Measurements from ENCODE around the gene GAREM1. TPM values are rescaled to one million over a fixed set of nuclear protein-coding genes. Genes with fewer than 3 reads are reported as not detected.

Gene GAREM1
- total and polyA plus RNA-seq, 2 of the 8 experiments (the other 6 are each of a cell fraction or from before 2014, with no cell fraction given), result 3.6 to 9.2 TPM

DNA sequence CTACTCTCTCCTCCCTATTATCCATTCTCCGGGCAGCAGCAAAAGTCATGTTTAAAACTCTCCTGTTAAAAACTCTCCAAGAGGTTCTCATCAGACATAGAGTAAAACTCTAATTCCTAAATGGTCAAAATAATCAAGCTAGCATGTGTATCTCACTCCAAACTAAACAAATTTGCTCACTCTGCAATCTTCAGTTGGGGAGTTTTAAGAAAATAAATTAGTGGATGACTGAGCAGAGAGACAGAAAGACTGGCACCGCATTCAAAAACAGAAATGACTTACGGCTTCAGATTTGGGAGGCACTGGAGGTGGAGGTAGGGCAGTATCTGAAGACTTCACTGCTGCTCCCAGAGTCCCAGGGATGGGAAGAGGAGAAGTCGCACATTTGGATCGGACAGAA, 183.9 kb downstream of the GAREM1 start (continued):
- TF ChIP-seq, protein P1, sequence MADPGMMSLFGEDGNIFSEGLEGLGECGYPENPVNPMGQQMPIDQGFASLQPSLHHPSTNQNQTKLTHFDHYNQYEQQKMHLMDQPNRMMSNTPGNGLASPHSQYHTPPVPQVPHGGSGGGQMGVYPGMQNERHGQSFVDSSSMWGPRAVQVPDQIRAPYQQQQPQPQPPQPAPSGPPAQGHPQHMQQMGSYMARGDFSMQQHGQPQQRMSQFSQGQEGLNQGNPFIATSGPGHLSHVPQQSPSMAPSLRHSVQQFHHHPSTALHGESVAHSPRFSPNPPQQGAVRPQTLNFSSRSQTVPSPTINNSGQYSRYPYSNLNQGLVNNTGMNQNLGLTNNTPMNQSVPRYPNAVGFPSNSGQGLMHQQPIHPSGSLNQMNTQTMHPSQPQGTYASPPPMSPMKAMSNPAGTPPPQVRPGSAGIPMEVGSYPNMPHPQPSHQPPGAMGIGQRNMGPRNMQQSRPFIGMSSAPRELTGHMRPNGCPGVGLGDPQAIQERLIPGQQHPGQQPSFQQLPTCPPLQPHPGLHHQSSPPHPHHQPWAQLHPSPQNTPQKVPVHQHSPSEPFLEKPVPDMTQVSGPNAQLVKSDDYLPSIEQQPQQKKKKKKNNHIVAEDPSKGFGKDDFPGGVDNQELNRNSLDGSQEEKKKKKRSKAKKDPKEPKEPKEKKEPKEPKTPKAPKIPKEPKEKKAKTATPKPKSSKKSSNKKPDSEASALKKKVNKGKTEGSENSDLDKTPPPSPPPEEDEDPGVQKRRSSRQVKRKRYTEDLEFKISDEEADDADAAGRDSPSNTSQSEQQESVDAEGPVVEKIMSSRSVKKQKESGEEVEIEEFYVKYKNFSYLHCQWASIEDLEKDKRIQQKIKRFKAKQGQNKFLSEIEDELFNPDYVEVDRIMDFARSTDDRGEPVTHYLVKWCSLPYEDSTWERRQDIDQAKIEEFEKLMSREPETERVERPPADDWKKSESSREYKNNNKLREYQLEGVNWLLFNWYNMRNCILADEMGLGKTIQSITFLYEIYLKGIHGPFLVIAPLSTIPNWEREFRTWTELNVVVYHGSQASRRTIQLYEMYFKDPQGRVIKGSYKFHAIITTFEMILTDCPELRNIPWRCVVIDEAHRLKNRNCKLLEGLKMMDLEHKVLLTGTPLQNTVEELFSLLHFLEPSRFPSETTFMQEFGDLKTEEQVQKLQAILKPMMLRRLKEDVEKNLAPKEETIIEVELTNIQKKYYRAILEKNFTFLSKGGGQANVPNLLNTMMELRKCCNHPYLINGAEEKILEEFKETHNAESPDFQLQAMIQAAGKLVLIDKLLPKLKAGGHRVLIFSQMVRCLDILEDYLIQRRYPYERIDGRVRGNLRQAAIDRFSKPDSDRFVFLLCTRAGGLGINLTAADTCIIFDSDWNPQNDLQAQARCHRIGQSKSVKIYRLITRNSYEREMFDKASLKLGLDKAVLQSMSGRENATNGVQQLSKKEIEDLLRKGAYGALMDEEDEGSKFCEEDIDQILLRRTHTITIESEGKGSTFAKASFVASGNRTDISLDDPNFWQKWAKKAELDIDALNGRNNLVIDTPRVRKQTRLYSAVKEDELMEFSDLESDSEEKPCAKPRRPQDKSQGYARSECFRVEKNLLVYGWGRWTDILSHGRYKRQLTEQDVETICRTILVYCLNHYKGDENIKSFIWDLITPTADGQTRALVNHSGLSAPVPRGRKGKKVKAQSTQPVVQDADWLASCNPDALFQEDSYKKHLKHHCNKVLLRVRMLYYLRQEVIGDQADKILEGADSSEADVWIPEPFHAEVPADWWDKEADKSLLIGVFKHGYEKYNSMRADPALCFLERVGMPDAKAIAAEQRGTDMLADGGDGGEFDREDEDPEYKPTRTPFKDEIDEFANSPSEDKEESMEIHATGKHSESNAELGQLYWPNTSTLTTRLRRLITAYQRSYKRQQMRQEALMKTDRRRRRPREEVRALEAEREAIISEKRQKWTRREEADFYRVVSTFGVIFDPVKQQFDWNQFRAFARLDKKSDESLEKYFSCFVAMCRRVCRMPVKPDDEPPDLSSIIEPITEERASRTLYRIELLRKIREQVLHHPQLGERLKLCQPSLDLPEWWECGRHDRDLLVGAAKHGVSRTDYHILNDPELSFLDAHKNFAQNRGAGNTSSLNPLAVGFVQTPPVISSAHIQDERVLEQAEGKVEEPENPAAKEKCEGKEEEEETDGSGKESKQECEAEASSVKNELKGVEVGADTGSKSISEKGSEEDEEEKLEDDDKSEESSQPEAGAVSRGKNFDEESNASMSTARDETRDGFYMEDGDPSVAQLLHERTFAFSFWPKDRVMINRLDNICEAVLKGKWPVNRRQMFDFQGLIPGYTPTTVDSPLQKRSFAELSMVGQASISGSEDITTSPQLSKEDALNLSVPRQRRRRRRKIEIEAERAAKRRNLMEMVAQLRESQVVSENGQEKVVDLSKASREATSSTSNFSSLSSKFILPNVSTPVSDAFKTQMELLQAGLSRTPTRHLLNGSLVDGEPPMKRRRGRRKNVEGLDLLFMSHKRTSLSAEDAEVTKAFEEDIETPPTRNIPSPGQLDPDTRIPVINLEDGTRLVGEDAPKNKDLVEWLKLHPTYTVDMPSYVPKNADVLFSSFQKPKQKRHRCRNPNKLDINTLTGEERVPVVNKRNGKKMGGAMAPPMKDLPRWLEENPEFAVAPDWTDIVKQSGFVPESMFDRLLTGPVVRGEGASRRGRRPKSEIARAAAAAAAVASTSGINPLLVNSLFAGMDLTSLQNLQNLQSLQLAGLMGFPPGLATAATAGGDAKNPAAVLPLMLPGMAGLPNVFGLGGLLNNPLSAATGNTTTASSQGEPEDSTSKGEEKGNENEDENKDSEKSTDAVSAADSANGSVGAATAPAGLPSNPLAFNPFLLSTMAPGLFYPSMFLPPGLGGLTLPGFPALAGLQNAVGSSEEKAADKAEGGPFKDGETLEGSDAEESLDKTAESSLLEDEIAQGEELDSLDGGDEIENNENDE (IDR thresholded peaks at IDR 0.05; ENCODE audit: insufficient replicate concordance, low read length), result no peak
- TF ChIP-seq EP300 (IDR thresholded peaks at IDR 0.05; ENCODE audit: borderline replicate concordance in 1 of 2, low read depth in 2 of 2, low read length in 2 of 2) (no peak), KDM5A (IDR thresholded peaks at IDR 0.05; ENCODE audit: low read length) (no peak), TEAD4 (IDR thresholded peaks at IDR 0.05; ENCODE audit: low read depth, low read length) (no peak), SAP30 (IDR thresholded peaks at IDR 0.05; ENCODE audit: insufficient read depth, insufficient replicate concordance, low read length) (no peak), NANOG (IDR thresholded peaks at IDR 0.05; ENCODE audit: insufficient read depth, low read depth, low read length, poor library complexity, severe bottlenecking) (no peak), ZNF274 (IDR thresholded peaks at IDR 0.05; ENCODE audit: borderline replicate concordance, extremely low read depth, low read length) (no peak), KDM1A (IDR thresholded peaks at IDR 0.05; ENCODE audit: borderline replicate concordance, low read length) (no peak)
- TF ChIP-seq, protein P2, sequence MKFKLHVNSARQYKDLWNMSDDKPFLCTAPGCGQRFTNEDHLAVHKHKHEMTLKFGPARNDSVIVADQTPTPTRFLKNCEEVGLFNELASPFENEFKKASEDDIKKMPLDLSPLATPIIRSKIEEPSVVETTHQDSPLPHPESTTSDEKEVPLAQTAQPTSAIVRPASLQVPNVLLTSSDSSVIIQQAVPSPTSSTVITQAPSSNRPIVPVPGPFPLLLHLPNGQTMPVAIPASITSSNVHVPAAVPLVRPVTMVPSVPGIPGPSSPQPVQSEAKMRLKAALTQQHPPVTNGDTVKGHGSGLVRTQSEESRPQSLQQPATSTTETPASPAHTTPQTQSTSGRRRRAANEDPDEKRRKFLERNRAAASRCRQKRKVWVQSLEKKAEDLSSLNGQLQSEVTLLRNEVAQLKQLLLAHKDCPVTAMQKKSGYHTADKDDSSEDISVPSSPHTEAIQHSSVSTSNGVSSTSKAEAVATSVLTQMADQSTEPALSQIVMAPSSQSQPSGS (IDR thresholded peaks at IDR 0.05; ENCODE audit: low read length), result no peak

Measured in H1 (cell line).